ENCODE results near the gene HS1BP3. TPM values are rescaled to one million over a fixed set of nuclear protein-coding genes. Genes with fewer than 3 reads are reported as not detected.

Gene HS1BP3
- total RNA-seq, 1 donor from 2014 or later, result 21.0 TPM

DNA sequence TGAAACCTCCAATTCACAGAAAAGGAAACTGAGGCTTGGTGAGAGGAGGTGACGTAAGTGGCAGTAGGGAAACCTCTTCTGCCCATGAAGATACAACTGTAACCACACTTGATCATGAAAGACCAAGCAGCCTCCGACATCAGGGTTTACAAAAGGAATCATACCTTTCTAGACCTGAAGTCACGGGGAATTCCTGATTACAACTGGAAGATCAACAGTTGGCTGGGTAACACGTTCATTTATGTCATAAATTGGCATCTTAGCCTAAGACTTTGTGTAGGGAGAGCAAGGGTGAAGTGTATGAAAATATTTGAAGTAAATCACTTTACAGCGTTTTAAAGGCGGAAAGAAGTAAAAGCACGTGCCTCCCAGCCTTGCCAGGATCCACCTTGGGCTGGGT is 922 bp downstream of the HS1BP3 start:
- H3K79me2 ChIP-seq (ENCODE audit: insufficient read depth, low read length), result peaks cover 16% of the 10 kb centered on the region
- no peak for DNase-seq (ENCODE audit: low read depth)
- Mint-ChIP-seq H3K27me3 (ENCODE audit: low read depth, unreplicated experiment) (peaks cover under 1% of the 10 kb centered on the region), H3K4me1 (ENCODE audit: low read depth, unreplicated experiment) (peaks cover 26% of the 10 kb centered on the region), H3K9me3 (ENCODE audit: unreplicated experiment) (no peaks in the 10 kb centered on the region), H3K27ac (ENCODE audit: unreplicated experiment) (peak overlapping the region; percentile 53), H3K4me3 (ENCODE audit: unreplicated experiment) (peak overlapping the region; percentile 93), H3K36me3 (ENCODE audit: low read depth, unreplicated experiment) (peaks cover 3% of the 10 kb centered on the region)
- H3K4me3 ChIP-seq (ENCODE audit: insufficient read depth, low read depth, low read length), result peak overlapping the region; percentile 81
- H3K9me3 ChIP-seq (ENCODE audit: insufficient read depth, low read depth, low read length), result no peaks in the 10 kb centered on the region
- no peak overlapping the region for H3K27ac ChIP-seq (ENCODE audit: low read depth, low read length)
- no peaks in the 10 kb centered on the region for H4K20me1 ChIP-seq (ENCODE audit: insufficient read depth, low read length)
- H3K4me1 ChIP-seq (ENCODE audit: insufficient read depth, low read length), result peaks cover 13% of the 10 kb centered on the region
- no peak for FAIRE-seq
- H3K4me2 ChIP-seq (ENCODE audit: low read length), result peak overlapping the region; percentile 92
- no peak overlapping the region for H2AFZ ChIP-seq (ENCODE audit: low read depth, low read length)
- peaks cover 7% of the 10 kb centered on the region for H3K27me3 ChIP-seq (ENCODE audit: insufficient read depth, low read length)
- H3K36me3 ChIP-seq (ENCODE audit: insufficient read depth, low read length), result no peaks in the 10 kb centered on the region
- TF ChIP-seq CTCF (IDR thresholded peaks at IDR 0.05; ENCODE audit: insufficient read depth, low read depth, low read length) (no peak), EZH2 (IDR thresholded peaks at IDR 0.05; ENCODE audit: insufficient read depth, low read length) (no peak)
- peak overlapping the region; percentile 90 for H3K9ac ChIP-seq (ENCODE audit: low read length)

DNA sequence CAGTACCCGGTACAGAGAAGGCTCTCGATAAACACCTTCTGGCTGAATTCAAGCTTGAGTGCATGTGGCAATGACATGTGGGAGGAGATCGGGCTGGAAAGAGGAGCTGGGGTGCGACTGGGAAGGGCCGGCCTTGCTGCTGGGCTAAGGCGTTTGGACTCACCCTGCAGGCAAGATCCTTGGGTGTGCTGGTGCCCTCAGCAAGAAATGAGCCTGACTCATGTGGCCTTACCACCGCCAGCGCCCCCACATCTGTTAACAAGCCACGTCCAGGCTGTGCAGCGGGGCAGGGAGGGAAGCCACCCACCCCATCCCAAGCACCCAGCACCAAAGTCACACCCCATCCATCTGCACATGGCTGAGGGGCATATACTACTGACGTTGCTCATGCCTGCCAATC is 1.3 kb downstream of the HS1BP3 start:
- Histone ChIP-seq H3K4me1 (ENCODE audit: insufficient read depth, low read length) (peaks cover 13% of the 10 kb centered on the region), H3K9me3 (ENCODE audit: insufficient read depth, low read depth, low read length) (no peaks in the 10 kb centered on the region), H4K20me1 (ENCODE audit: insufficient read depth, low read length) (no peaks in the 10 kb centered on the region), H3K4me2 (ENCODE audit: low read length) (peak overlapping the region; percentile 92), H2AFZ (ENCODE audit: low read depth, low read length) (no peak overlapping the region), H3K27ac (ENCODE audit: low read depth, low read length) (no peak overlapping the region), H3K79me2 (ENCODE audit: insufficient read depth, low read length) (peaks cover 16% of the 10 kb centered on the region), H3K9ac (ENCODE audit: low read length) (no peak overlapping the region), H3K27me3 (ENCODE audit: insufficient read depth, low read length) (peaks cover 5% of the 10 kb centered on the region), H3K4me3 (ENCODE audit: insufficient read depth, low read depth, low read length) (no peak overlapping the region), H3K36me3 (ENCODE audit: insufficient read depth, low read length) (no peaks in the 10 kb centered on the region)
- Mint-ChIP-seq H3K27me3 (ENCODE audit: low read depth, unreplicated experiment) (no peaks in the 10 kb centered on the region), H3K4me3 (ENCODE audit: unreplicated experiment) (peak overlapping the region; percentile 93), H3K27ac (ENCODE audit: unreplicated experiment) (peak overlapping the region; percentile 53), H3K36me3 (ENCODE audit: low read depth, unreplicated experiment) (peaks cover 6% of the 10 kb centered on the region), H3K9me3 (ENCODE audit: unreplicated experiment) (no peaks in the 10 kb centered on the region), H3K4me1 (ENCODE audit: low read depth, unreplicated experiment) (peaks cover 26% of the 10 kb centered on the region)
- no peak for TF ChIP-seq CTCF (IDR thresholded peaks at IDR 0.05; ENCODE audit: insufficient read depth, low read depth, low read length)
- TF ChIP-seq EZH2 (IDR thresholded peaks at IDR 0.05; ENCODE audit: insufficient read depth, low read length), result no peak
- FAIRE-seq (no peak), DNase-seq (ENCODE audit: low read depth) (no peak)

DNA sequence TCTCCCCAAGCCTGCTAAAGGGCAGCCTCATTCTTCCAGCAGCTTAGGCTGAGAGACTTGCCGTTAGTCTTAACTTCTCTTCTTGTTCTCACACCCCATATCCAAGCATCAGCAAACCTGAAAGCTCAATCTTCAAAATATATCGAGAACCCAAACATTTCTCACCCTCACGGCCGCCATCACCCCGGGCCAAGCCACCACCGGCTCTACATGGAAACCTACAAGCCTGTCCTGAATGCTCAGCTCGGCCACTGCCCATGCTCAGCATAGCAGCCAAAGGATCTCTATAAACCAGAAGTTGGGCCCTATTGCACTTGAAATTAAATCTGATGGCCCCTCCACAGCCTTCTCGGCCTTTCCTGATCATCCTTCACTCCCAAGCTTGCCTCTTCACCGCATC is 2.1 kb downstream of the HS1BP3 start:
- Mint-ChIP-seq H3K4me3 (ENCODE audit: unreplicated experiment) (no peak overlapping the region), H3K4me1 (ENCODE audit: low read depth, unreplicated experiment) (peaks cover 26% of the 10 kb centered on the region), H3K9me3 (ENCODE audit: unreplicated experiment) (no peaks in the 10 kb centered on the region), H3K36me3 (ENCODE audit: low read depth, unreplicated experiment) (peaks cover 7% of the 10 kb centered on the region), H3K27ac (ENCODE audit: unreplicated experiment) (peak overlapping the region; percentile 85), H3K27me3 (ENCODE audit: low read depth, unreplicated experiment) (no peaks in the 10 kb centered on the region)
- Histone ChIP-seq H3K4me3 (ENCODE audit: insufficient read depth, low read depth, low read length) (no peak overlapping the region), H3K9ac (ENCODE audit: low read length) (no peak overlapping the region), H3K27ac (ENCODE audit: low read depth, low read length) (no peak overlapping the region), H3K36me3 (ENCODE audit: insufficient read depth, low read length) (no peaks in the 10 kb centered on the region), H3K4me1 (ENCODE audit: insufficient read depth, low read length) (peaks cover 13% of the 10 kb centered on the region), H2AFZ (ENCODE audit: low read depth, low read length) (no peak overlapping the region), H4K20me1 (ENCODE audit: insufficient read depth, low read length) (no peaks in the 10 kb centered on the region), H3K79me2 (ENCODE audit: insufficient read depth, low read length) (peaks cover 16% of the 10 kb centered on the region), H3K9me3 (ENCODE audit: insufficient read depth, low read depth, low read length) (no peaks in the 10 kb centered on the region), H3K27me3 (ENCODE audit: insufficient read depth, low read length) (no peaks in the 10 kb centered on the region), H3K4me2 (ENCODE audit: low read length) (no peak overlapping the region)
- TF ChIP-seq CTCF (IDR thresholded peaks at IDR 0.05; ENCODE audit: insufficient read depth, low read depth, low read length), result no peak
- no peak for TF ChIP-seq EZH2 (IDR thresholded peaks at IDR 0.05; ENCODE audit: insufficient read depth, low read length)
- DNase-seq (ENCODE audit: low read depth), result no peak
- no peak for FAIRE-seq

All from astrocyte (in vitro differentiated cells and primary cell).